ENCODE data around the gene STIM2. TPM values are rescaled to one million over a fixed set of nuclear protein-coding genes. Genes with fewer than 3 reads are reported as not detected.

The STIM2 gene
- total and polyA plus RNA-seq, 4 experiments from 2014 or later = 23.8 to 91.7 (median 62.7) TPM

GRCh38 chr4:26950446-26950845 is 89.8 kb downstream of the STIM2 start:
- H3K4me1 Mint-ChIP-seq = peaks cover 29 to 51% (median 42%) of the 10 kb centered on the region in 4 donors
- no peak for DNase-seq
- peaks cover 30% of the 10 kb centered on the region for H3K4me1 ChIP-seq (ENCODE audit: insufficient read depth, low read length)
- ChIA-PET CTCF (ENCODE audit: partially characterized antibody) (interaction anchor here (1.5 kb wide), 1 partner anchor 93 kb away, joined by 3 read pairs; no protein-coding TSS in a partner anchor), POLR2A (ENCODE audit: partially characterized antibody) (no interaction called here)
- H3K36me3 Mint-ChIP-seq = peaks cover 22 to 30% of the 10 kb centered on the region in 2 donors
- H3K27ac ChIP-seq (ENCODE audit: low read depth, low read length) = no peak overlapping the region
- H3K4me3 ChIP-seq (ENCODE audit: low read length in 2 of 2) = no peak overlapping the region
- H3K27me3 Mint-ChIP-seq = no peaks in the 10 kb centered on the region
- H3K9me3 Mint-ChIP-seq = peaks cover 0 to 9% (median 4%) of the 10 kb centered on the region in 8 donors
- H3K36me3 ChIP-seq (ENCODE audit: insufficient read depth, low read length) = no peaks in the 10 kb centered on the region
- no peaks in the 10 kb centered on the region for H3K27me3 ChIP-seq (ENCODE audit: insufficient read depth, low read length)
- H3K9me3 ChIP-seq (ENCODE audit: control insufficient read depth in 1 of 2, low read length in 2 of 2) = no peaks in the 10 kb centered on the region
- no peak overlapping the region for H3K4me3 Mint-ChIP-seq
- peak overlapping the region in 1 of 7 donors; percentile 14 for H3K27ac Mint-ChIP-seq
- intact Hi-C loops (cut with micrococcal nuclease) = no loop called here

GRCh38 chr4:26952891-26953290 is 92.2 kb downstream of the STIM2 start:
- H3K27ac ChIP-seq (ENCODE audit: low read depth, low read length) = no peak overlapping the region
- Mint-ChIP-seq H3K4me3 (peak overlapping the region in 2 of 8 donors; percentile 1 to 6), H3K27ac (peak overlapping the region in 1 of 7 donors; percentile 21), H3K36me3 (peaks cover 12 to 23% of the 10 kb centered on the region in 2 donors), H3K4me1 (peaks cover 27 to 54% (median 37%) of the 10 kb centered on the region in 4 donors), H3K27me3 (no peaks in the 10 kb centered on the region), H3K9me3 (peaks cover 0 to 9% (median 4%) of the 10 kb centered on the region in 8 donors)
- peaks cover 30% of the 10 kb centered on the region for H3K4me1 ChIP-seq (ENCODE audit: insufficient read depth, low read length)
- no peaks in the 10 kb centered on the region for H3K27me3 ChIP-seq (ENCODE audit: insufficient read depth, low read length)
- H3K9me3 ChIP-seq (ENCODE audit: control insufficient read depth in 1 of 2, low read length in 2 of 2) = no peaks in the 10 kb centered on the region
- intact Hi-C loops (cut with micrococcal nuclease) = no loop called here
- H3K36me3 ChIP-seq (ENCODE audit: insufficient read depth, low read length) = no peaks in the 10 kb centered on the region
- ChIA-PET POLR2A (ENCODE audit: partially characterized antibody) (no interaction called here), CTCF (ENCODE audit: partially characterized antibody) (no interaction called here)
- no peak overlapping the region for H3K4me3 ChIP-seq (ENCODE audit: low read length in 2 of 2)
- DNase-seq = no peak

GRCh38 chr4:26953366-26953765 is 92.7 kb downstream of the STIM2 start:
- H3K4me1 ChIP-seq (ENCODE audit: insufficient read depth, low read length) = peaks cover 35% of the 10 kb centered on the region
- Mint-ChIP-seq H3K27me3 (no peaks in the 10 kb centered on the region), H3K36me3 (peaks cover 12 to 21% of the 10 kb centered on the region in 2 donors), H3K27ac (peak overlapping the region in 1 of 7 donors; percentile 1), H3K4me3 (peak overlapping the region in 1 of 8 donors; percentile 4), H3K4me1 (peaks cover 30 to 53% (median 37%) of the 10 kb centered on the region in 4 donors), H3K9me3 (peaks cover 0 to 9% (median 4%) of the 10 kb centered on the region in 8 donors)
- no peaks in the 10 kb centered on the region for H3K36me3 ChIP-seq (ENCODE audit: insufficient read depth, low read length)
- H3K4me3 ChIP-seq (ENCODE audit: low read length in 2 of 2) = no peak overlapping the region
- H3K27ac ChIP-seq (ENCODE audit: low read depth, low read length) = no peak overlapping the region
- no peak for DNase-seq
- ChIA-PET CTCF (ENCODE audit: partially characterized antibody) (no interaction called here), POLR2A (ENCODE audit: partially characterized antibody) (no interaction called here)
- intact Hi-C loops (cut with micrococcal nuclease) = no loop called here
- no peaks in the 10 kb centered on the region for H3K9me3 ChIP-seq (ENCODE audit: control insufficient read depth in 1 of 2, low read length in 2 of 2)
- H3K27me3 ChIP-seq (ENCODE audit: insufficient read depth, low read length) = no peaks in the 10 kb centered on the region

GRCh38 chr4:26953770-26954423 is 93.3 kb downstream of the STIM2 start:
- no peaks in the 10 kb centered on the region for H3K27me3 Mint-ChIP-seq
- peak overlapping the region in 1 of 7 donors; percentile 1 for H3K27ac Mint-ChIP-seq
- intact Hi-C loops (cut with micrococcal nuclease) = no loop called here
- Histone ChIP-seq H3K4me3 (ENCODE audit: low read length in 2 of 2) (no peak overlapping the region), H3K27me3 (ENCODE audit: insufficient read depth, low read length) (no peaks in the 10 kb centered on the region), H3K4me1 (ENCODE audit: insufficient read depth, low read length) (peaks cover 40% of the 10 kb centered on the region), H3K27ac (ENCODE audit: low read depth, low read length) (no peak overlapping the region), H3K36me3 (ENCODE audit: insufficient read depth, low read length) (no peaks in the 10 kb centered on the region), H3K9me3 (ENCODE audit: control insufficient read depth in 1 of 2, low read length in 2 of 2) (no peaks in the 10 kb centered on the region)
- no peak for DNase-seq
- H3K36me3 Mint-ChIP-seq = peaks cover 12 to 26% of the 10 kb centered on the region in 2 donors
- H3K9me3 Mint-ChIP-seq = peaks cover 0 to 9% (median 4%) of the 10 kb centered on the region in 8 donors
- H3K4me3 Mint-ChIP-seq = peak overlapping the region in 1 of 8 donors; percentile 4
- POLR2A ChIA-PET (ENCODE audit: partially characterized antibody) = no interaction called here
- CTCF ChIA-PET (ENCODE audit: partially characterized antibody) = no interaction called here
- H3K4me1 Mint-ChIP-seq = peaks cover 35 to 58% (median 42%) of the 10 kb centered on the region in 4 donors

GRCh38 chr4:26955241-26955640 is 94.6 kb downstream of the STIM2 start:
- Histone ChIP-seq H3K27me3 (ENCODE audit: insufficient read depth, low read length) (no peaks in the 10 kb centered on the region), H3K9me3 (ENCODE audit: control insufficient read depth in 1 of 2, low read length in 2 of 2) (no peaks in the 10 kb centered on the region), H3K4me1 (ENCODE audit: insufficient read depth, low read length) (peaks cover 51% of the 10 kb centered on the region), H3K36me3 (ENCODE audit: insufficient read depth, low read length) (no peaks in the 10 kb centered on the region), H3K4me3 (ENCODE audit: low read length in 2 of 2) (no peak overlapping the region), H3K27ac (ENCODE audit: low read depth, low read length) (no peak overlapping the region)
- intact Hi-C loops (cut with micrococcal nuclease) = no loop called here
- DNase-seq = no peak
- POLR2A ChIA-PET (ENCODE audit: partially characterized antibody) = interaction anchor here (1.3 kb wide), 1 partner anchor 94 kb away, joined by 3 read pairs; the partner anchor contains the start of gene STIM2
- Mint-ChIP-seq H3K36me3 (peaks cover 21 to 34% of the 10 kb centered on the region in 2 donors), H3K27ac (peak overlapping the region in 1 of 7 donors; percentile 2), H3K27me3 (no peaks in the 10 kb centered on the region), H3K4me1 (peaks cover 43 to 71% (median 54%) of the 10 kb centered on the region in 4 donors), H3K9me3 (peaks cover 0 to 7% (median 2%) of the 10 kb centered on the region in 8 donors), H3K4me3 (no peak overlapping the region)
- CTCF ChIA-PET (ENCODE audit: partially characterized antibody) = no interaction called here

- H3K9me3 ChIP-seq (ENCODE audit: control insufficient read depth in 1 of 2, low read length in 2 of 2) = no peaks in the 10 kb centered on the region
- ChIA-PET CTCF (ENCODE audit: partially characterized antibody) (no interaction called here), POLR2A (ENCODE audit: partially characterized antibody) (interaction anchor here (1.0 kb wide), 1 partner anchor 73 kb away, joined by 4 read pairs; no protein-coding TSS in a partner anchor)
- H3K36me3 Mint-ChIP-seq = peaks cover 15 to 29% of the 10 kb centered on the region in 2 donors
- H3K27me3 ChIP-seq (ENCODE audit: insufficient read depth, low read length) = no peaks in the 10 kb centered on the region
- no peak for DNase-seq
- H3K4me1 ChIP-seq (ENCODE audit: insufficient read depth, low read length) = peaks cover 34% of the 10 kb centered on the region
- no peak overlapping the region for H3K27ac ChIP-seq (ENCODE audit: low read depth, low read length)
- H3K27me3 Mint-ChIP-seq = no peaks in the 10 kb centered on the region
- peak overlapping the region; percentile 7 to 90 (median 63) for H3K27ac Mint-ChIP-seq
- no peaks in the 10 kb centered on the region for H3K36me3 ChIP-seq (ENCODE audit: insufficient read depth, low read length)
- H3K4me1 Mint-ChIP-seq = peaks cover 29 to 62% (median 46%) of the 10 kb centered on the region in 4 donors
- intact Hi-C loops (cut with micrococcal nuclease) = no loop called here
- H3K9me3 Mint-ChIP-seq = no peaks in the 10 kb centered on the region
- H3K4me3 ChIP-seq (ENCODE audit: low read length in 2 of 2) = no peak overlapping the region
- H3K4me3 Mint-ChIP-seq = peak overlapping the region in 6 of 8 donors; percentile 8 to 81 (median 38)
Observed at GRCh38 chr4:26958925-26959653, 98.4 kb downstream of the STIM2 start.

GRCh38 chr4:26959654-26960047 is 99.0 kb downstream of the STIM2 start:
- Histone ChIP-seq H3K36me3 (ENCODE audit: insufficient read depth, low read length) (no peaks in the 10 kb centered on the region), H3K9me3 (ENCODE audit: control insufficient read depth in 1 of 2, low read length in 2 of 2) (no peaks in the 10 kb centered on the region), H3K4me3 (ENCODE audit: low read length in 2 of 2) (no peak overlapping the region), H3K27ac (ENCODE audit: low read depth, low read length) (no peak overlapping the region), H3K27me3 (ENCODE audit: insufficient read depth, low read length) (no peaks in the 10 kb centered on the region), H3K4me1 (ENCODE audit: insufficient read depth, low read length) (peaks cover 30% of the 10 kb centered on the region)
- Mint-ChIP-seq H3K27ac (peak overlapping the region; percentile 7 to 90 (median 63)), H3K4me3 (peak overlapping the region in 6 of 8 donors; percentile 1 to 81 (median 38)), H3K4me1 (peaks cover 35 to 65% (median 50%) of the 10 kb centered on the region in 4 donors), H3K9me3 (no peaks in the 10 kb centered on the region), H3K36me3 (peaks cover 15 to 29% of the 10 kb centered on the region in 2 donors), H3K27me3 (no peaks in the 10 kb centered on the region)
- intact Hi-C loops (cut with micrococcal nuclease) = no loop called here
- ChIA-PET CTCF (ENCODE audit: partially characterized antibody) (no interaction called here), POLR2A (ENCODE audit: partially characterized antibody) (interaction anchor here (1.0 kb wide), 1 partner anchor 74 kb away, joined by 4 read pairs; no protein-coding TSS in a partner anchor)
- DNase-seq = peak in 4 of 5 donors; percentile 16 to 38 (median 22)
